PC-3 (cell line): Measurements from ENCODE around the gene GIMAP1. TPM values are rescaled to one million over a fixed set of nuclear protein-coding genes. Genes with fewer than 3 reads are reported as not detected.

ENCODE experiments used
- ATAC-seq: fragments of 200-7000 bp; cut with Tn5 transposase; 2 replicates; pipeline ENCODE4 v1.9.1; 2020; ENCODE audit warnings: mild to moderate bottlenecking, moderate library complexity
- BruUV-seq: library from RNA; stranded (reverse); fragments of 400-500 nt; replicated peaks from 2 replicates; lab custom pipeline; 2021; lab: Mats Ljungman, UMichigan
- CTCF ChIA-PET: fragments of 300-600 bp; sonication (Branson Sonifier 250); formaldehyde crosslinking; loops from one replicate; lab custom pipeline; 2022; ENCODE audit warnings: antibody characterized with exemption; lab: Charles Lee
- POLR2A ChIA-PET: fragments of 300-600 bp; sonication (Branson Sonifier 250); formaldehyde crosslinking; loops from one replicate; lab custom pipeline; 2022; ENCODE audit warnings: antibody characterized with exemption; ENCODE audit not compliant: unreplicated experiment; lab: Charles Lee
- DNase-seq: peaks from one replicate; pipeline ENCODE4 v3.0.0-alpha.2; 2015
- H2AFZ ChIP-seq: fragments of 300-600 bp; sonication (generic); 2 replicates; pipeline ENCODE4 v1.6.0; 2016; ENCODE audit warnings: antibody characterized with exemption, low read length
- H3F3A ChIP-seq: fragments of 300-600 bp; sonication (generic); one replicate; pipeline ENCODE4 v1.6.0; 2017; ENCODE audit warnings: antibody characterized with exemption, low read length, control low read depth, mild to moderate bottlenecking; ENCODE audit not compliant: unreplicated experiment
- H3K27ac ChIP-seq: fragments of 300-600 bp; sonication (generic); 2 replicates; pipeline ENCODE4 v1.5.1; 2016; ENCODE audit warnings: mild to moderate bottlenecking, low read length
- H3K27me3 ChIP-seq: fragments of 300-600 bp; sonication (generic); 2 replicates; pipeline ENCODE4 v1.6.1; 2016; ENCODE audit warnings: low read length, mixed read lengths
- H3K36me3 ChIP-seq: fragments of 300-600 bp; sonication (generic); 2 replicates; pipeline ENCODE4 v1.6.1; 2016; ENCODE audit warnings: low read depth, mixed run types, low read length, mixed read lengths
- H3K4me1 ChIP-seq: fragments of 300-600 bp; sonication (generic); 2 replicates; pipeline ENCODE4 v1.5.1; 2016; ENCODE audit warnings: low read length; ENCODE audit not compliant: insufficient read depth
- H3K4me2 ChIP-seq: fragments of 300-600 bp; sonication (generic); 2 replicates; pipeline ENCODE4 v1.6.0; 2016; ENCODE audit warnings: low read length
- H3K4me3 ChIP-seq: fragments of 300-600 bp; sonication (generic); 2 replicates; pipeline ENCODE4 v1.5.1; 2016; ENCODE audit warnings: mild to moderate bottlenecking, low read length, mixed read lengths
- H3K79me2 ChIP-seq: fragments of 300-600 bp; sonication (generic); 2 replicates; pipeline ENCODE4 v1.6.1; 2017; ENCODE audit warnings: low read length, mixed read lengths
- H3K9ac ChIP-seq: fragments of 300-600 bp; sonication (generic); 2 replicates; pipeline ENCODE4 v1.6.0; 2016; ENCODE audit warnings: mild to moderate bottlenecking, low read length
- H3K9me2 ChIP-seq: fragments of 300-600 bp; sonication (generic); replicated peaks from 2 replicates; pipeline ENCODE4 v1.6.1; 2016; ENCODE audit warnings: mixed run types, low read length, mixed read lengths
- H3K9me3 ChIP-seq: fragments of 300-600 bp; sonication (generic); 2 replicates; pipeline ENCODE4 v1.6.1; 2016; ENCODE audit warnings: low read length, mixed read lengths
- H4K20me1 ChIP-seq: fragments of 300-600 bp; sonication (generic); 2 replicates; pipeline ENCODE4 v1.6.1; 2016; ENCODE audit warnings: low read length, mixed read lengths
- EZH2 ChIP-seq: fragments of 300-600 bp; sonication (generic); IDR thresholded peaks from one replicate; pipeline ENCODE4 v1.6.1; 2017; ENCODE audit warnings: antibody characterized with exemption, mild to moderate bottlenecking, low read length; ENCODE audit not compliant: unreplicated experiment
- EZH2phosphoT487 ChIP-seq: fragments of 300-600 bp; sonication (generic); IDR thresholded peaks from 2 replicates; pipeline ENCODE4 v1.6.1; 2018; ENCODE audit warnings: mild to moderate bottlenecking, antibody characterized with exemption, low read length, borderline replicate concordance
- intact Hi-C: fragments of 100-400 bp; cut with micrococcal nuclease; formaldehyde crosslinking; loops from 2 replicates; pipeline ENCODE4 v1.9.0; 2023
- total RNA-seq: library from RNA; depleted of rRNA; stranded (reverse); fragments of >200 nt; gene quantifications from 2 replicates; pipeline ENCODE4 v1.2.3, GENCODE V29; 2014
- TF ChIP-seq, protein P1 (sequence below): fragments of 300-600 bp; sonication (generic); conservative IDR thresholded peaks from 2 replicates; pipeline ENCODE4 v1.5.1; 2017; ENCODE audit warnings: antibody characterized with exemption, low read depth, mild to moderate bottlenecking, low read length

Gene GIMAP1
- total RNA-seq, 1 experiment from 2014 or later = not detected

DNA sequence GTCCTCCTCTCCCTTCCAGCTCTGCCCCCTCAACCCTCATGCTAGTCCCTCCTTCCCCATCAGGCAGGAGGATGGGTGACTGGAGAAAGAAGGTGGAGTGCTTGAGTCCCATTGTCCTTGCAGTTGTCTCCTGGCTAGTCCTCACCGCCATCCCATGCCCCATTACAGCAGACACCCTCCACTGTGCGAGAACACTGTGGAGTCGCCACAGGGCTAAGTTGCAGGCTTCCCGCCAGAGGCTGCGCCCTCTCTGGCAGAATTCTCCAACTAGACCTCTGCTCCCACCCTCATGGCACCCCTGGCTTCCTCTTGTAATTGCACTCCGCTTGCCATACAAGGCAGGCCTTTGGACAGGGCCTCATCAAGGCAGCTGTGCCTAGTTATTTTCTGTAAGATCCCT, 27.8 kb upstream of the GIMAP1 start:
- peaks cover 34% of the 10 kb centered on the region for H3K27me3 ChIP-seq
- ATAC-seq (no peak), DNase-seq (no peak)
- H3K9me2 ChIP-seq = no peaks in the 10 kb centered on the region
- POLR2A ChIA-PET = no interaction called here
- no peaks in the 10 kb centered on the region for H4K20me1 ChIP-seq
- BruUV-seq = no TSS peak
- no peaks in the 10 kb centered on the region for H3K79me2 ChIP-seq
- H3K4me3 ChIP-seq = no peak overlapping the region
- CTCF ChIA-PET = no interaction called here
- H3K9ac ChIP-seq = no peak overlapping the region
- intact Hi-C loops = no loop called here
- H2AFZ ChIP-seq = no peak overlapping the region
- no peak for TF ChIP-seq EZH2
- TF ChIP-seq, protein P1, sequence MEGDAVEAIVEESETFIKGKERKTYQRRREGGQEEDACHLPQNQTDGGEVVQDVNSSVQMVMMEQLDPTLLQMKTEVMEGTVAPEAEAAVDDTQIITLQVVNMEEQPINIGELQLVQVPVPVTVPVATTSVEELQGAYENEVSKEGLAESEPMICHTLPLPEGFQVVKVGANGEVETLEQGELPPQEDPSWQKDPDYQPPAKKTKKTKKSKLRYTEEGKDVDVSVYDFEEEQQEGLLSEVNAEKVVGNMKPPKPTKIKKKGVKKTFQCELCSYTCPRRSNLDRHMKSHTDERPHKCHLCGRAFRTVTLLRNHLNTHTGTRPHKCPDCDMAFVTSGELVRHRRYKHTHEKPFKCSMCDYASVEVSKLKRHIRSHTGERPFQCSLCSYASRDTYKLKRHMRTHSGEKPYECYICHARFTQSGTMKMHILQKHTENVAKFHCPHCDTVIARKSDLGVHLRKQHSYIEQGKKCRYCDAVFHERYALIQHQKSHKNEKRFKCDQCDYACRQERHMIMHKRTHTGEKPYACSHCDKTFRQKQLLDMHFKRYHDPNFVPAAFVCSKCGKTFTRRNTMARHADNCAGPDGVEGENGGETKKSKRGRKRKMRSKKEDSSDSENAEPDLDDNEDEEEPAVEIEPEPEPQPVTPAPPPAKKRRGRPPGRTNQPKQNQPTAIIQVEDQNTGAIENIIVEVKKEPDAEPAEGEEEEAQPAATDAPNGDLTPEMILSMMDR = no peak
- TF ChIP-seq EZH2phosphoT487 = no peak
- H3F3A ChIP-seq = no peaks in the 10 kb centered on the region
- no peaks in the 10 kb centered on the region for H3K36me3 ChIP-seq
- H3K4me2 ChIP-seq = no peak overlapping the region
- H3K4me1 ChIP-seq = peaks cover 7% of the 10 kb centered on the region; the same call in 1 of the 2 replicates
- H3K27ac ChIP-seq = no peak overlapping the region
- no peaks in the 10 kb centered on the region for H3K9me3 ChIP-seq

DNA sequence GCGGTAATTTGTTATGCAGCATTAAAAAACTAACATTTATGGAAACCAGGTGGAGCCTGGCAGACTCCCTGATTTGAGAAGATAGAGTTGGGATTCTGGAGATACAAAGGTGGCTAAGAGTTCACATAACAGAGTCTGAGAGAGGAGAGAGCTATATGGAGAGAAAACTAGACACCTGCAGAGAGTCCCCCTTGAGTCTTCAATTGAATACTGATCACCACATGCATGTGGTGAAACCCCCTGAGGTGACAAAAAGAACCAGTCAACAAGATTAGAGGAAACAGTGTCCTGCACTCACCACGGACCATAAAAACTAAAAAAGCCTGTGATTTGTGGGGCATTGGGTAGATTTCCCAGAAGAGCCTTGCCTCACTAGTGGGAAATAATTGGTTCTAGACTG, 20.8 kb upstream of the GIMAP1 start:
- no peaks in the 10 kb centered on the region for H3K9me3 ChIP-seq
- H3K79me2 ChIP-seq = no peaks in the 10 kb centered on the region
- TF ChIP-seq EZH2phosphoT487 = no peak
- no peak for TF ChIP-seq EZH2
- TF ChIP-seq, protein P1 = no peak
- H3K4me2 ChIP-seq = no peak overlapping the region
- H2AFZ ChIP-seq = no peak overlapping the region
- DNase-seq = no peak
- no peaks in the 10 kb centered on the region for H3F3A ChIP-seq
- ChIA-PET POLR2A (no interaction called here), CTCF (no interaction called here)
- H3K9me2 ChIP-seq = no peaks in the 10 kb centered on the region
- intact Hi-C loops = no loop called here
- H3K27me3 ChIP-seq = peaks cover 18% of the 10 kb centered on the region
- H4K20me1 ChIP-seq = no peaks in the 10 kb centered on the region
- H3K36me3 ChIP-seq = no peaks in the 10 kb centered on the region
- no TSS peak for BruUV-seq
- no peak overlapping the region for H3K4me3 ChIP-seq
- no peak overlapping the region for H3K9ac ChIP-seq
- no peaks in the 10 kb centered on the region for H3K4me1 ChIP-seq
- H3K27ac ChIP-seq = no peak overlapping the region
- ATAC-seq = no peak

DNA sequence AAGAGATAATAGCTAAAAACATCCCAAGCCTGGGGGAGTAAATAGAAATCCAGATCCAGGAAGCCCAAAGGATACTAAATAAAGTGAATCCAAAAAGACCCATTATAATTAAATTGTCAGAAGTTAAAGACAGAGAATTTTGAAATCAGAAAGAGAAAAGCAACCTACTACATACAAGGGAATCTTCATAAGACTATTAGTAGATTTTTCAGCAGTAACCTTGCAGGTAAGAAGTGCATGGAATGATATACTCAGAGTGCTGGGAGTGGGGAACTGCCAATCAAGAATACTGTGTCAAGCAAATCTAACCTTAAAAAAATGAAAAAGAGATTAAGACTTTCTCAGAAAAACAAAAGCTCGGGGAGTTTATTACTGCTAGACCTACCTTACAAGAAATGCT, 13.2 kb upstream of the GIMAP1 start:
- intact Hi-C loops = no loop called here
- no peak for DNase-seq
- no peaks in the 10 kb centered on the region for H3K4me1 ChIP-seq
- no peak overlapping the region for H3K4me2 ChIP-seq
- TF ChIP-seq, protein P1 = no peak
- TF ChIP-seq EZH2phosphoT487 = no peak
- no peak for TF ChIP-seq EZH2
- H3K9ac ChIP-seq = no peak overlapping the region
- H3K27ac ChIP-seq = no peak overlapping the region
- ATAC-seq = no peak
- H3K36me3 ChIP-seq = no peaks in the 10 kb centered on the region
- no peaks in the 10 kb centered on the region for H3K79me2 ChIP-seq
- H2AFZ ChIP-seq = no peak overlapping the region
- POLR2A ChIA-PET = no interaction called here
- H4K20me1 ChIP-seq = no peaks in the 10 kb centered on the region
- H3F3A ChIP-seq = no peaks in the 10 kb centered on the region
- H3K9me3 ChIP-seq = no peaks in the 10 kb centered on the region
- CTCF ChIA-PET = no interaction called here
- no peaks in the 10 kb centered on the region for H3K27me3 ChIP-seq
- BruUV-seq = no TSS peak
- no peaks in the 10 kb centered on the region for H3K9me2 ChIP-seq
- H3K4me3 ChIP-seq = no peak overlapping the region
